ENCODE results near the gene PTBP2.

GRCh38 chr1:96752394-96752793, 30.8 kb downstream of the PTBP2 start:
- TF ChIP-seq CTCF (IDR thresholded peaks at IDR 0.05) (no peak), POLR2A (IDR thresholded peaks at IDR 0.05) (no peak), EP300 (IDR thresholded peaks at IDR 0.05) (no peak), POLR2AphosphoS5 (IDR thresholded peaks at IDR 0.05) (no peak)
